Measurements from ENCODE around the gene JPH2.

The JPH2 gene

DNA sequence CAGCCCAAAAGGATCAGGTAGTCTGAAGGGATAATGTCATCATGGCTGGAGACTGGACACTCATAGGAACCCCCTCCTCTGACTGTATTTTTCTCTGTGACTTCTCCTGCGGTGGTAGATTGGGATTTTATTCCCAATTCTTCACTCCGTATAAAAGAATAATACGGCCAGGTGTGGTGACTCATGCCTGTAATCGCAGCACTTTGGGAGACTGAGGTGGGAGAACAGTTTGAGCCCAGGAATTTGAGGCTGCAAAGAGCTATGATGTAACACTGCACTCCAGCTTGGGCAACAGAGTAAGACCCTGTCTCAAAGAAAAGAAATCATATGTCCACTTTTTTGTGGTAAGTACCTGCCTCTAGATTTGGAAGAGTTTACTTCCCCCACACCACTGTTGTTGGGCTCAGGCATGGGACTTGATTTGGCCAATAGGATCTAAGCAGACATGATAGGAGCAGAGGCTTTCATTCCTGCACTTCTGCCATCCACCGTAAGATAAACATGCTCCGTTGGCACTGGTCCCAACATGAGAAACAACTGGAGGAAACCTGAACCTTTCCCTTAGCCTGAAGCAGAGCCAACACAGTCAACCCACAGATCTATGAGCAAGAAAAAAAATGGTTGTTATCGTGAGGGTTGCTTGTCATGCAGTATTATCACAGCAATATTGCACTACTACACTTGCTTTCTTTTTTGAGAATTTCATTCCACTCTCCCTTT, 82.0 kb downstream of the JPH2 start:
- in situ Hi-C loops (cut with MboI; ENCODE audit: low sequenced_read_pairs), result no loop called here

DNA sequence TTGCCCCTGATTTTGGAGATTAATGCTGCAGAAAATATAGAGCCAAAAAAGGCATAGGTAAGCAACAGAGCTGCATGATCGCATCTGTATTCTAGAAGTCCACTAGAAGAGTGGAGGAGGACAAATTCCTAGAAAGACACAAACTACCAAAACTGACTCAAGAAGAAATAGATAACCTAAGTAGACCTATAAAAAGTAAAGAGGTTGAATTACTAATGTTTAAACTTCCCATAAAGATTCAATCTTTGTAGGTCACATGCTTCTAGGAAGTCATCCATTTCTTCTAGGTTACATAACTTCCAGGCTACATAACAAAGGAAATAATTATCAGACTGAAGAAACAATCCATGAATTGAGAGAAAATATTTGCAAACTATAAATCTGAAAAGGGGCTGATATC, 84.4 kb downstream of the JPH2 start:
- in situ Hi-C loops (cut with MboI; ENCODE audit: low sequenced_read_pairs), result no loop called here

DNA sequence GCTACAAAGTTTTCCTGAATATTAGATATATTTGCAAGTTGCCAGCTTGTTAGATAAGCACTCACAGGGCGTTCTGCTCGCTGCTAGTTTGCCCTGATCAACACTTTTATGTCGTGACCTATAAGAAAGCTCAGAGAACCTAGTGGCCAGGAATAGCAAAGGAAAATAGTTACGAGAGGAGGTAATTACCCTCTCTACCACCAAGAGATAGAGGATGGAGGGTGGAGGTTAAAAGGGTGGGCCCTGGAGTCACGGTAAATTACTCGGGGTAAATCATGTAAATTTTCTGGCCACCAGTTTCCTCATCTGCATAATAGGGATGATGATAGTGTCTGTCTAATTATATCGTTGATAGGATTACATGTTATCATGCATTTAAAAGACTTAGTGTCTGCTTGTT, 87.2 kb downstream of the JPH2 start:
- in situ Hi-C loops (cut with MboI; ENCODE audit: low sequenced_read_pairs), result loop anchor here (10.0 to 25.0 kb wide), 3 partner anchors 363 to 645 kb away; partner anchors contain the start of genes GTSF1L and SRSF6

DNA sequence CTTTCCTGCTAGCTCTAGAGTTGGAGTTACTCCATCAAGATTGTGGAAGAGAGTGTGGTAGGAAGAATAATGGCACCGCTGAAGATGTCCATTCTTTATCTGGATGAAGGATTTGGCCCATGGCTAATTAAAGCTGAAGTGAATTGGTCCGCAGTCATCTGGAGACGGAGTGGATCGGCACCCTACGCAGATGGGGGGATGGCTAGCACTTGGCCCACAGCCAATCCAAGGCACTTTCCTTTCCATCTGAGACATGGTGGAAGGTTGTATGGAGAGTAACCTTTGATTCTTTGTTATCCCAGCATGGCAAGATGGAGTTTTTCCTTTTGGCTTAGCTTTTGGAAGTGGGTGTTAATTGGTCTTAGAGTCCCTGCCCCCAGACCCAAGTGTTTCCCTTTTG, 88.3 kb downstream of the JPH2 start:
- in situ Hi-C loops (cut with MboI; ENCODE audit: low sequenced_read_pairs), result loop anchor here (10.0 to 25.0 kb wide), 3 partner anchors 361 to 644 kb away; partner anchors contain the start of genes GTSF1L and SRSF6

DNA sequence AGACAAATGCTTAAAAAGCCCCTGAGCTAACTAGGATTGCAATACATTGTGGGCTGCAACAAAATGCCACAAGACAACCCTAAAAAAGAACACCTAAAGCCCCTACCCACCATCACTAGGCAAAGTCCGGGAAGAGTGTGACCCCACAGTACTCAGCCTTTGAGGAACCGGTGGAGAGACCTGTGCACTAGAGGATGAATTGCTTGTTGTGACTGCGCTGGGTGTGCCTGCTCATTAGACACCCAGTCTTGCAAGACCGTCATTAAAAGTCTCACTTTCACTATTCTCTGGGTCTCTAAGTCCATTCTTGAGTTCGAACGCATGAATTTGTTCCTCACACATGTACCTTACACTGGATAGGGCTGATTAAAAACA, 88.7 kb downstream of the JPH2 start:
- in situ Hi-C loops (cut with MboI; ENCODE audit: low sequenced_read_pairs), result loop anchor here (10.0 to 25.0 kb wide), 3 partner anchors 361 to 643 kb away; partner anchors contain the start of genes GTSF1L and SRSF6

DNA sequence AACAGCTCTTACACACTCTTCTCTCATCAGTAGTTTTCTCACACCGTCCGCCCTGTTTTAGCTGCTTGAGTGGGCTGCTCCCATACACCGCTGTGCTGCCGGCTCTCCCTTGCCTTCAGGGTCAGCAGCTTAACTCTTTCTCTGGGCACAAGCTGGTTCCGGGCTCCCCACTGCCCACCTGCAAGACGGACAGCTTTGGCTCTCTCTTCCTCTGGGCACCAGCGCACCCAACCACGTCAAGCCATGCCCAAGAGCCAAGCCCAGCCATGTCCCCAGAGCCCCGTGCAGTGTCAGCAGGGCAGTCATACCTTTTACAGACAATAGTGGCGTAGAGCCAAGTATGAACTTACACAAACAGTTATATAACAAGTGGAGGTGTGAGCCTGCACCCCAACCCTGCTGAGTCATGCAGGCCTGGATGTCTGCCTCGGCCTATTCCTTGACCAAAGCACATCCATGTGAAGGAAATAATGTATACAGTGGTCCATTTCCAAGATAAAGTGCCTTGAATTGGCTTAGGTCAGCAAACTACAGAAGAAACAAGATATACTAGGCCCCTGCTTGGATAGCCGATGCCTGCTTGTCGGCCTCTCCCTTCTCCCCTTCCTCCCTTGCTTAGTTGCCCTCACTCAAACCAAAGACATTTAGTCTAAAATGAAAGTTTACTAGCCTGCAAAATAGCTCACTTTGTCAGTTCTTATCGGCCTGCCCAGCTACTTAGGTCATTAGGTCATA, 89.3 kb downstream of the JPH2 start:
- in situ Hi-C loops (cut with MboI; ENCODE audit: low sequenced_read_pairs), result loop anchor here (10.0 to 25.0 kb wide), 3 partner anchors 360 to 643 kb away; partner anchors contain the start of genes GTSF1L and SRSF6

DNA sequence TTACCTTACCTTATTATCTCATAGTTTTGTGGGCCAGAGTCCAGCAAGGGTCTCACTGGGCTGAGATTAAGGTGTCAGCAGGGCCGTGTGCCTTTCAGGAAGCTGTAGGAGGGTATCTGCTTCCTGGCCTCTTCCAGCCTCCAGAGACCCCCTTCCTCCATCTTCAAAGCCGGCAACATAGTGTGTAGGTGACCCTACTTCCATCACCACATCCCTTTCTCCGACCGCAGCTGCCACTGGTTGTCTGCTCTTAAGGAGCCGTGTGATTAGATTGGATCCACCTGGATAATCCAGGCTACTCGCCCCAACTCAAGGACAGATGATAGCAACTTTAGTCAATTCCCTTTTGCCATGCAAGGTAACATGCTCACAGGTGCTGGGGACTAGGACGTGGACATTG, 91.2 kb downstream of the JPH2 start:
- in situ Hi-C loops (cut with MboI; ENCODE audit: low sequenced_read_pairs), result loop anchor here (10.0 to 25.0 kb wide), 3 partner anchors 359 to 641 kb away; partner anchors contain the start of genes GTSF1L and SRSF6

DNA sequence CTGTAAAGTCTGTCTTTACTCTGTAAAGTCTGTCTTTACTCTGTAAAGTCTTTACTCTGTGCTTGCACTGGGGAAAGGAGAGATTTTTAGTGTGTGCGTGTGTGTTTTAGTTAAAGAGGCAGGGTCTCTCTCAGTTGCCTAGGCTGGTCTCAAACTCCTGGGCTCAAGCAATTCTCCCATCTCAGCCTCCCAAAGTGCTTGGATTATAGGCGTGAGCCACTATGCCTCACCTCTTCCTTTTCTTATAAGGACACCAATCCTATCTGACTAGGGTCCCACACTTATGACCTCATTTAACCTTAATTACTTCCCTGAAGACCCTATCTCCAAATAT, 93.8 kb downstream of the JPH2 start:
- in situ Hi-C loops (cut with MboI; ENCODE audit: low sequenced_read_pairs), result loop anchor here (10.0 to 25.0 kb wide), 3 partner anchors 356 to 638 kb away; partner anchors contain the start of genes GTSF1L and SRSF6

DNA sequence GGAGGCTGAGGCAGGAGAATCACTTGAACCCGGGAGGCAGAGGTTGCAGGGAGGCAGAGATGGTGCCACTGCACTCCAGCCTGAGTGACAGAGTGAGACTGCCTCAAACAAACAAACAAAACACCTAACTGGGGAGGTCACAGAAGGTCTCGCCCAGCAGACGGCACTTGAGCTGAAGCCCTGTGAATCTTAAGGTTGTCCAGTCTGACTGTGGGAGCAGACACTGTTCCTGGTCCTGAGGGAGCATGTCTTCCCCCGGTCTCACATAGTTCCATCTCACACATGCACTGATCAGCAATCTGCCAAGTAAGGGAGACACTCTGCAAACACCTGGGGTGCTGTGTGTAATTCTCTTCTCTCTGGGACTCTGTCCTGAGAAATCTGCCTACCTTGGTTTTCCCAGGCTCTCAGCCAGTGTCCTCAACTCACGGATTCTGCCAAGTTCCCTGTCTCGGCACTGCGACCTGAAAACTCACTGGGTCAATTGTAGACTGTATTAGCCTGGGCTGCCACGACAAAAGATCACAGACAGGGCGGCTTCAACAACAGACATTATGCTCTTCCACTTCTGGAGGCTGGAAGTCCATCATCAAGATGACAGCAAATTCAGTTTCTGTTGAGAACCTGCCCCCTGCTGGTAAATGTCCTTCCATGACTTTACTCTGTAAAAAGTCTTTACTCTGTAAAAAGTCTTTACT, 94.3 kb downstream of the JPH2 start:
- in situ Hi-C loops (cut with MboI; ENCODE audit: low sequenced_read_pairs), result loop anchor here (10.0 to 25.0 kb wide), 3 partner anchors 355 to 638 kb away; partner anchors contain the start of genes GTSF1L and SRSF6

DNA sequence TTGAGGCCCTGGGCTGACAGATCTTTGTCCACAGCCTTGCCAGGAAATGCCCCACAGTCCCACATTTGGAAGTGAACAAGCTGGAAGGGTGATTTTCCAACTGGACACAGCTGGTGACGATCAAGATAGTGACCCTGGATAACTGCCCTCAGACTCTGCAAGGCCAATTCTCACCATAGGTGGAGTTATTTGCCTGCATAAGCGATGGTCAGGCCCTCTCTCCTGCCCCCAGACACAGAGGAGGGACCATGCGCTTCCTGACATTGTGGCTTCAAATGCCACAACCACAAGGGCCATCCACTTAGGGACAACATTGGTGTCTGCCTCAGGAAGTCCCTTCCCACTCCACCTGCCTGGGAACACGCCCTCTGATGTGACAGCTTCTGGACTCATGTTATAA, 96.0 kb downstream of the JPH2 start:
- in situ Hi-C loops (cut with MboI; ENCODE audit: low sequenced_read_pairs), result loop anchor here (10.0 to 25.0 kb wide), 3 partner anchors 354 to 636 kb away; partner anchors contain the start of genes GTSF1L and SRSF6

DNA sequence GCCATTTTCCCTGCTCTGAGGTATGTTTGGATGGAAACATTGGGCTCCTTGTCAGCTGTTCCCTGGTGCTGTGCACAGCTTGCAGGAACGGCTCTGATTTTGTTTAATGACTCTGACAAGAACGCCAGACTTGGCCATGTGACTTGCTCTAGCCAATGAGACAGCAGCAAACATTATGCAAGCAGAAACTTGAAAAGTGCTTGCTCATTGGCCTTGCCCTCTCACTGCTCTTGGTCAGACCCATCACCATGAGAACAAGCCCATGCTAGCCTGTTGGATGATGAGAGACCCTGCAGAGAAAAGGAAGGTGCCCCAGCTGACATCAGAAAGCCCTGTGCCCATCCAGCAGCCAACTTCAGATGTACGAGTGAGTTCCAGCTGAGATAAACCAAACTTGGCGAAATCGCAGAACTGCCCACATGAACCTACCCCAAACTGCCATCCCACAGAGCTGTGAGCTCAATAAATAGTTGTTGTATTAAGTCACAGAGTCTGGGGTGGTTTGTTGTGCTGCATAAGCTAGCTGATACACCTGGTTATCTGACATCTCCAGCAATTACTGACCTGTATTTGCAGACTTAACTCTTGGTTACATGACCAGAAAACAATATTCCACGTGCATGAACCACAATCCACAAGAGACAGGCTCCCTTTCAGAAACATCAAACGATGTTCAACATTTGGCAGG, 96.9 kb downstream of the JPH2 start:
- in situ Hi-C loops (cut with MboI; ENCODE audit: low sequenced_read_pairs), result loop anchor here (10.0 to 25.0 kb wide), 3 partner anchors 353 to 635 kb away; partner anchors contain the start of genes GTSF1L and SRSF6

DNA sequence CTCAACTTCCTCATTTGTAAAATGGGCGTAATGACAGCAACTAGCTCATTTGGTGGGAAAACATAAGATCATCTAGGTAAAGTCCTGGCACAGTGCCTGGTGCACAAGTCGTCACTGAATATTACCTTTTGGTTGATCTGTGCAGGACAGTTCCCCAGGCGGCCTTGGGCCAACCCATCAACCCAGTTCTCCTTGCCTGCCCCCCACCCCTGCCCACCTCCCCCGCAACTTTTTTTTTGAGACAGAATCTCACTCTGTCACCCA, 99.2 kb downstream of the JPH2 start:
- in situ Hi-C loops (cut with MboI; ENCODE audit: low sequenced_read_pairs), result loop anchor here (25.0 kb wide), 2 partner anchors 350 to 550 kb away; partner anchors contain the start of gene GTSF1L

DNA sequence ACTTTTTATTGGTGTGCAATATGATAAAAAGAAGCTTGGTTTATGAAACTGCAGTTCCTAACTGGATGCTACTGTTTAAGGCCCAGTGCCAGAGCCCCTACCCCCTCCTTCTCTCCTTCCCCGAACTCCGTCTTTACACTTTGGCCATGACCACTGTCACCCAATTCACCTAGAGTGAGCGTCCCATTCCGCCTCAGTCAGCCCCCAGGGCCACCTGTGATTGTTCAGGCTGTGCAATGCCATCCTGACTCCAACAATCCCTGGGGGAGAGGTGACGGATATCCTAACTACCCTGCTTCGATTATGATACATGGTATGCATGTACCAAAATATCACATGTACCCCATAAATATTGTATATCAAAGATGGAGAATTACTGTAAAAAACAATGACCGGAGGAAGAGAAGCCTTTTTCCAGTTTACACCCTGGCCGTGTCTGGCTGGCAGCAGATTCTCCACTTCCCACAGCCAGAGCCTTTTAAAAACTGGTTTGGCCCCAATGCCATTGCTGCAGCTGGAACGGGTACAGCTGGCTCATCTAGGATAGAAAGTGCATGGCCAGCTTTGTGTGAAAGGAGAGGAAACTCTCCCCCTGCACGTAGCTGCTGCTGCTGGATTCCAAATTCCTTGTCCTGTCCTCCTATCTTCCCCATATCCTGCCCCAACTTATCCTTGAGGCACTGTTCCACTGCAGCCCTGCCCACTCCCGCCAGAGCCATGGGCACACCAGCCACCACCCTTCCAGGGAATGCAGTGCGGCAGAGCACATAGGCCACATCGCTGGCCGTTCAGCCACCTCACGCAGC, 99.7 kb downstream of the JPH2 start:
- in situ Hi-C loops (cut with MboI; ENCODE audit: low sequenced_read_pairs), result loop anchor here (25.0 kb wide), 2 partner anchors 350 to 550 kb away; partner anchors contain the start of gene GTSF1L

DNA sequence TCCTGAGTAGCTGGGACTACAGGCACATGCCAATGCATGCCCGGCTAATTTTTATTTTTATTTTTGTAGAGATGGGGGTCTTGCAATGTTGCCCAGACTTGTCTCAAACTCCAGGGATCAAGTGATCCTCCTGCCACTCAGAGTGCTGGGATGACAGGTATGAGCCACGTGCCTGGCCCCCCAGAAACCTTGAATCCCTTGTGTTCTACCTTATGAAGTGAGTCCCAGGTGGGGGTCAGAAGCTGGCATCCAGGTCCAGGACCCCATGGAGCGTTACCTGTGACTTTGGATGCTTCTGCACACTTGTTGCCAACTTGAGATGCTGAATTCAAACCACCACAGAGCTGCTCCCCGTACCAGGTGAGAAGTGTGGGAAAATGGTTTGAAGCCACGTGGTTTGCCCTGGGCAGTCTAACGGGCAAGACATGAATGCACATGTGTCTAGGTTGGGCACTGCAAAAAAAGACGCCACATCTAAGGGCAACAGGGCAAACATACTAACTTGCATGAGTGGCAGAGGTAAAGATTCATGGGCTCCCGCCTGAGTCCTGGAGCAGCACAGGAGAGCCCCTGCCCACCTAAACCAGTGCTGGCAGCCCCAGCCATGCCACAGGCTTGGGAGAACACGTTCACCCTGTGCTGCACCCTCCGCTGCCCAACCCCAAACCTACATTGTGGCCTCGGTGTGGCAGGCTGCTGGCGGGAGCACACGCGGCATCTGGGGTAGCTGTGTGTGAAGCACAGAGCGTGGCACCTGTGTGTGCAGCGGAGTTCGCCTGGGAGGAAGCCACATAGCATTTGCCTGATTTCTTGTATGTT, 101.2 kb downstream of the JPH2 start:
- in situ Hi-C loops (cut with MboI; ENCODE audit: low sequenced_read_pairs), result loop anchor here (25.0 kb wide), 2 partner anchors 349 to 549 kb away; partner anchors contain the start of gene GTSF1L

DNA sequence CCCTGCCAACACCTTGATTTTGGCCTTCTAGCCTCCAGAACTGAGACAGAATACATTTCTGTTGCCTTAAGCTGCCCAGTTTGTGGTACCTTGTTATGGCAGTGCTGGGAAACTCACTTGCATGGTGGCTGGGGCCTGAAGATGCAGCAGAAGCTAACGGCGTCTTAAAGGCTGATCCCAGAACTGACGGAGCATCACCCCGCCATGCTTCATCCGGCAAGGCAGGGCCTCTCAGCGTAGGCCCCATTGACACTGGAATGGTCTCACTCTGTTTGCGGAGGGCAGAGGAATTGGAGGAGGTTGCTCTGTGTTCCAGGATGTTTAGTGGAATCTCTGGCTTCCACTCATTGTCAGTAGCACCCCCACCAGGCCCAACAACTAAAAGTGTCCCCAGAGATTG, 102.1 kb downstream of the JPH2 start:
- in situ Hi-C loops (cut with MboI; ENCODE audit: low sequenced_read_pairs), result loop anchor here (25.0 kb wide), 2 partner anchors 348 to 548 kb away; partner anchors contain the start of gene GTSF1L

DNA sequence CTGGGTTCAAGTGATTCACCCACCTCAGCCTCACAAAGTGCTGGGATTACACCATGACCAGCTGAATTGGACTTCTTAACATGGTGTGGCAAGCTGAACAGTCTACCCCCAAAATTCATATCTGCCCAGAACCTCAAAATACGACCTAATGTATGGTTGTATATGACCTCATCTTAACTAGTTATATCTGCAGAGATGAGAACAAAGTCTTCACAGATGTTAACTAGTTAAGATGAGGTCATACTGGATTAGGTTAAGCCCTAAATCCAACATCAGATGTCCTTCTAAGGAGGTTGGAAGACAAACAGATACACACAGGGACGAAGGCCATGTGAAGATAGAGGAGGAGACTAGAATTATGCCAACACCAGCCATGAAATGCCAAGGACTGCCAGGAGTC, 102.5 kb downstream of the JPH2 start:
- in situ Hi-C loops (cut with MboI; ENCODE audit: low sequenced_read_pairs), result loop anchor here (25.0 kb wide), 2 partner anchors 347 to 547 kb away; partner anchors contain the start of gene GTSF1L

DNA sequence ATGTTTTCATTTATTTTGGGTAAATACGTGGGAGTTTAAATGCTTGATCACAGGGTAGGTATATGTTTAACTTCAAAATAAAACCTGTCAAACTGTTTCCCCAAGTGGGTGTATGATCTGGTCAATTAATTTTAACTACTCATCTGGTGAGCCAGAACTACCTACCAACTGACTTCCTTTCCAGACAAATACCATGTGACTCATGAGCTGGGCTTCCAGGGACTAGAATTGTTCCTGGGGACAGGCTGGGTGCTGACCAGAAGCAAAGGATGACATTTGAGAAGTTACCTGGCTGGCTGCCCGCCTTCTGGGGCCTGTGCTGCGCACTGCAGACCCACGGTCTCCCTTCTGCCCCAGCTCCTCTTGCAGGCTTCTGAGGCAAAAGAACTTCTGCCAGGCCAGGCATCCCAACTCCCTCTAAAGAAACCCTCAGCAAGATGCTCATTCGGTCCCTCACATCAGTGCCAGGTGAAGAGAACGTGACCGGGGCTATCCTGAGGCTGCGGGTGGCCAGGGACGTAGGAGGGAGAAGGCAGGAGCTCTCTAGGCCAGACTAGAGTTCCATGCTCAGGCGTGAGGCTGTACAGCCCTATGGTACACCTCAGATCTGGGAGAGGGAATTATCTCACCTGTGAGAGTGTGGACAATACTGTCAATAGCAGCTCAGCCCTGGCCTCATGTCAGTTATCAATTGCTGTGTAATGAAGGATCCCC, 103.6 kb downstream of the JPH2 start:
- in situ Hi-C loops (cut with MboI; ENCODE audit: low sequenced_read_pairs), result loop anchor here (25.0 kb wide), 2 partner anchors 346 to 546 kb away; partner anchors contain the start of gene GTSF1L

DNA sequence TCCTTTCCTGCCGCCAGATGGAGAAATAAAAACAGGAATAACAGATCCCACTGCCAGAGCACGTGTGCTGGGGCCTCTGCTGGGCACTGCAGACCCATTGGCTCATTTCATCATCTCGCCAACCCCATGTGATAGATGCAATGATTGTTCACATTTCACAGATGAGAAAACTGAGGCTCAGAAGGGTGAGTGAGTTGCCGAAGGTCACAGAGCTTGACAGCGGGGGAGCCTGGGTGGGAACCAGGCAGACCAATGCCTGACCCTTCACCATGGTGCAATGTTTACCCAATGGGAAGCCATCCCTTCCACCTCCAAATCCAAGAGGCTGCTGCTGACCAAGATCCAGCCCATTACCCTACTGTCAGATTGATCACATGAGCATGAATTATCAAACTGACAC, 105.1 kb downstream of the JPH2 start:
- in situ Hi-C loops (cut with MboI; ENCODE audit: low sequenced_read_pairs), result loop anchor here (25.0 kb wide), 2 partner anchors 345 to 545 kb away; partner anchors contain the start of gene GTSF1L
